Adrenal gland (tissue), 12 donors: Measurements from ENCODE around the gene LMO7. TPM values are rescaled to one million over a fixed set of nuclear protein-coding genes. Genes with fewer than 3 reads are reported as not detected.
A peak's percentile ranks its signal among the peaks of the same experiment; 100 is the strongest.
"Not testable (repeated sequence)": the region's sequence is repeated elsewhere in the genome, so short reads cannot be mapped to it uniquely, and the experiment has no call there.

Experiments used
- DNase-seq, 7 donors: peaks; one replicate each; pipeline ENCODE4 v3.0.0-alpha.2; 2019 to 2020
- H3K27ac ChIP-seq, 5 donors: fragments of 200-600 bp; sonication (generic) in 4 of 5; 1 replicate in 3 of 5; 2 replicates in 2 of 5; pipeline versions ENCODE4 v1.5.1 to v1.8.0; 2016 to 2020; ENCODE audit warnings: mild to moderate bottlenecking in 1 of 5
- H3K27me3 ChIP-seq: fragments of 200-600 bp; 2 replicates; pipeline ENCODE4 v1.8.0; 2021
- H3K36me3 ChIP-seq, 2 donors: fragments of 200-600 bp; replicated peaks in 1 of 2; 1 replicate in 1 of 2; 2 replicates in 1 of 2; pipeline versions ENCODE4 v1.5.1 to v1.8.0; 2018 to 2022
- H3K4me1 ChIP-seq, 2 donors: fragments of 200-600 bp; replicated peaks in 1 of 2; 1 replicate in 1 of 2; 2 replicates in 1 of 2; pipeline versions ENCODE4 v1.5.1 to v1.8.0; 2018 to 2021
- H3K4me3 ChIP-seq, 4 donors: fragments of 200-600 bp; sonication (generic) in 3 of 4; one replicate each; pipeline ENCODE4 v1.5.1; 2016 to 2018
- H3K9me3 ChIP-seq, 3 donors: fragments of 200-600 bp; sonication (generic) in 1 of 3; replicated peaks in 1 of 3; 1 replicate in 2 of 3; 2 replicates in 1 of 3; pipeline versions ENCODE4 v1.5.1 to v1.8.0; 2016 to 2021
- POLR2A ChIP-seq, 2 donors: fragments of 450-650 bp; IDR thresholded peaks; one replicate each; pipeline ENCODE4 v1.6.1; 2017; ENCODE audit warnings: antibody characterized with exemption in 2 of 2, mild to moderate bottlenecking in 2 of 2, moderate library complexity in 1 of 2
- WGBS, 4 donors: extraction: QIAGEN DNeasy Blood & Tissue Kit in 2 of 4; methylation state at CpG; one replicate each; pipeline versions ENCODE4 v1.1.5 to v1.1.7; 2013 to 2017; 5-methylcytosine and 5-hydroxymethylcytosine counted together
- intact Hi-C, 2 donors: fragments of 100-400 bp; cut with DNase I; formaldehyde crosslinking; loops; one replicate each; pipeline versions ENCODE4 v1.14.1 to v1.15.0; 2022 to 2023
- polyA plus RNA-seq, 3 donors: library from polyadenylated mRNA; stranded (reverse); fragments of 200-250 nt in 2 of 3; fragments of 350-450 nt in 1 of 3; fragmentation: Illumina TruSeq in 1 of 3; extraction: RNeasy Lipid Tissue Mini Kit (QIAGEN cat#74804) in 1 of 3; gene quantifications; one replicate each; pipeline ENCODE4 v1.2.3, GENCODE V29; 2013 to 2014
- total RNA-seq, 9 donors: library from RNA; depleted of rRNA in 4 of 9; stranded (reverse); fragments of >200 nt in 4 of 9; fragments of 120-200 nt in 1 of 9; fragmentation: NEBNext Ultra II Directional in 1 of 9; extraction: Animal tissue kit (Norgen Biotek cat#: 25700) in 1 of 9; gene quantifications; one replicate each; pipeline versions ENCODE4 v1.1.0 to v1.2.4, GENCODE V29; 2013 to 2023
- TF ChIP-seq, protein P1 (sequence below), 6 experiments: fragments of 450-650 bp in 4 of 6; fragments of 200-600 bp in 2 of 6; sonication (generic) in 1 of 6; IDR thresholded peaks; 1 replicate in 5 of 6; 2 replicates in 1 of 6; pipeline versions ENCODE4 v1.5.1 to v1.8.0; 2016 to 2021; ENCODE audit warnings: antibody characterized with exemption in 6 of 6, mild to moderate bottlenecking in 2 of 6, moderate library complexity in 1 of 6
- donor health status: healthy with polysubstance abuse.
- donor health status: Bipolar disorder and iron deficiency.
- donor health status: DM: yes; HTN: yes; CAD: no.
- donor health status: DM: no; HTN: no; CAD: no.
- donor health status: DM: no; HTN: no; CAD: no.
- donor health status: DM: yes; HTN: yes; CAD: no.

The LMO7 gene
- total and polyA plus RNA-seq, 12 donors: 7.4 to 39.7 (median 11.4) TPM

DNA sequence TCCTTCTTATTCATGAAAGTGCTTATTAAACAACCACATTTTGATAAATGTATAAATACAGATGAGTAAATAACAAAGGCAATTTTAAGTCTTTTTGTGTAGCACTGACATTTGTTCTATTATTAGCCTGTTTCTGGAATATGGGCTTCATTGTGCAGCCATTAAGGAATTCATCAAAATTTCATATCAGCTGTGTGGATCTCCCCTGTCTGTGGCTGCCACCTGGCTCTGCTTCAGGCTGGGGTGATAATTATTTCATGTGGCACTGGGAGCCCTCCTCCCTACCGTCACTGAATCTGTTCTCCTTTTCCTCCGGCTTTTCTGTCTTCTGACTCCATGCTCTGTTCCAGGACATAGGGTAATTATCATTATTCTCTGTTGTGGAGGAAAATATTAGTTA lies 57.1 kb downstream of the LMO7 start:
- H3K4me1 ChIP-seq: no peaks in the 10 kb centered on the region
- WGBS, 4 donors: 84 to 90% (median 88%) methylated on average over 2 of the region's 2 CpGs
- intact Hi-C loops: loop anchor here in 1 of 2 donors (10.0 kb wide), 1 partner anchor 182 kb away; no protein-coding TSS in a partner anchor
- TF ChIP-seq POLR2A (IDR thresholded peaks at IDR 0.05): no peak
- TF ChIP-seq, protein P1, sequence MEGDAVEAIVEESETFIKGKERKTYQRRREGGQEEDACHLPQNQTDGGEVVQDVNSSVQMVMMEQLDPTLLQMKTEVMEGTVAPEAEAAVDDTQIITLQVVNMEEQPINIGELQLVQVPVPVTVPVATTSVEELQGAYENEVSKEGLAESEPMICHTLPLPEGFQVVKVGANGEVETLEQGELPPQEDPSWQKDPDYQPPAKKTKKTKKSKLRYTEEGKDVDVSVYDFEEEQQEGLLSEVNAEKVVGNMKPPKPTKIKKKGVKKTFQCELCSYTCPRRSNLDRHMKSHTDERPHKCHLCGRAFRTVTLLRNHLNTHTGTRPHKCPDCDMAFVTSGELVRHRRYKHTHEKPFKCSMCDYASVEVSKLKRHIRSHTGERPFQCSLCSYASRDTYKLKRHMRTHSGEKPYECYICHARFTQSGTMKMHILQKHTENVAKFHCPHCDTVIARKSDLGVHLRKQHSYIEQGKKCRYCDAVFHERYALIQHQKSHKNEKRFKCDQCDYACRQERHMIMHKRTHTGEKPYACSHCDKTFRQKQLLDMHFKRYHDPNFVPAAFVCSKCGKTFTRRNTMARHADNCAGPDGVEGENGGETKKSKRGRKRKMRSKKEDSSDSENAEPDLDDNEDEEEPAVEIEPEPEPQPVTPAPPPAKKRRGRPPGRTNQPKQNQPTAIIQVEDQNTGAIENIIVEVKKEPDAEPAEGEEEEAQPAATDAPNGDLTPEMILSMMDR (IDR thresholded peaks at IDR 0.05): no peak
- no peaks in the 10 kb centered on the region for H3K9me3 ChIP-seq
- DNase-seq: no peak
- H3K27ac ChIP-seq: no peak overlapping the region
- no peaks in the 10 kb centered on the region for H3K27me3 ChIP-seq
- no peaks in the 10 kb centered on the region for H3K36me3 ChIP-seq
- no peak overlapping the region for H3K4me3 ChIP-seq

DNA sequence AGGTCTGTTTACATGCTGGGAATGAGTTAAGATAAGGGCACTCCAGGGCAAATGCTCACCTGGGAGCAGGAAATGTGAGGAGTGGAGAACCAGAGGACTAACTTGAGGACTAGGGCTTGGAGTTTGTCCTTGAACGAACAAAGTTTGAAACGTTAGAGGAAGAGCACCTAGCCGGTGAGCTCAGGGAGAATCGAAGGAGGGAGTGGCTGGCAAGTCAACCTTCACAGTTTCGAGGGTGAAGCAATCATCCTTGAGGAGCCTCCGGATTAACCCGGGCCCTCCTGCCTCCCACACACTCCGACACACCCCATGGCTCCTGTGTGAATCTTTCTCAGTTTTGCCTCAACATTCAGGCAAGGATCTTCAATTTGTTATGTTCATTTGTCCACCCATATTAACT lies 58.6 kb downstream of the LMO7 start:
- Histone ChIP-seq H3K27ac (no peak overlapping the region), H3K4me3 (no peak overlapping the region), H3K36me3 (no peaks in the 10 kb centered on the region), H3K9me3 (no peaks in the 10 kb centered on the region), H3K4me1 (no peaks in the 10 kb centered on the region), H3K27me3 (no peaks in the 10 kb centered on the region)
- TF ChIP-seq POLR2A (IDR thresholded peaks at IDR 0.05): no peak
- TF ChIP-seq, protein P1 (IDR thresholded peaks at IDR 0.05): no peak
- no peak for DNase-seq
- WGBS, 4 donors: 60 to 72% (median 62%) methylated on average over 8 of the region's 8 CpGs
- intact Hi-C loops: loop anchor here (5.0 to 10.0 kb wide), 2 partner anchors 168 to 180 kb away; no protein-coding TSS in a partner anchor

DNA sequence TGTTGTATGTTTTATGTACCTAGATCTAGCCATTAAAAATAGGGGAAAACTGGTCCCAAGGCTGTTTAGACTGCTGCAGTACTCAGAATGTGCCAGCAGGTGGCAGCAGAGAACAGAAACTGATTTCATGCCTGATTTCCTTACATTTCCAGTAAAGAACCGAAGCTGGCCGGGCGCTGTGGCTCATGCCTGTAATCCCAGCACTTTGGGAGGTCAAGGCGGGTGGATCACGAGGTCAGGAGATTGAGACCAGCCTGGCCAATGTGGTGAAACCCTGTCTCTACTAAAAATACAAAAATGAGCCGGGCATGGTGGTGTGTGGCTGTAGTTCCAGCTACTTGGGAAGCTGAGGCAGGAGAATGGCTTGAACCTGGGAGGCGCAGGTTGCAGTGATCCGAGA lies 59.8 kb downstream of the LMO7 start:
- not testable (repeated sequence) for H3K36me3 ChIP-seq, H3K27me3 ChIP-seq, H3K4me1 ChIP-seq, H3K27ac ChIP-seq, H3K9me3 ChIP-seq
- peak overlapping the region in 1 of 4 donors; percentile 12 for H3K4me3 ChIP-seq
- intact Hi-C loops: loop anchor here (5.0 to 10.0 kb wide), 2 partner anchors 166 to 179 kb away; no protein-coding TSS in a partner anchor
- WGBS, 4 donors: 20 to 25% (median 22%) methylated on average over 8 of the region's 8 CpGs
- peak; percentile 74 to 94 (median 83) for DNase-seq
- TF ChIP-seq, protein P1 (IDR thresholded peaks at IDR 0.05): peak; percentile 92 to 98 (median 95)

DNA sequence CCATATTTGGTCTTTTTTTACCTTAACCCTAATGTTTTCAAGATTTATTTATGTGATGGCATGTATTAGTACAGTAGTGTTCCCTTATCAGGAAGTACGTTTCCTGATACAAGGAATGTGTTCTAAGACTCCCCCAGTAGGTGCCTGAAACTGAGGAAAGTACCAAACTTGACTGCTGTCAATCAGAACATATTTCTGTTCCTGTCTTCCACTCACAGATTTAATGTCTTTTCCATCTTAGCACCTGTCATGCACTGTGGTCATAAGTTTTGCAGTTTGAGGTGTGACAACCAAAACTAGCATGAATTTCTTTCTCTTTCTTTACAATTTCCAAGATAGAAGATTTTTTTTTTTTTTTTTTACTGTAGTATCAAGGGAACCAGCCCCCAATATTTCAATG lies 62.9 kb downstream of the LMO7 start:
- H3K27ac ChIP-seq: no peak overlapping the region
- 91 to 100% (median 99%) methylated on average over 1 of the region's 1 CpG for WGBS, 4 donors
- TF ChIP-seq, protein P1 (IDR thresholded peaks at IDR 0.05): no peak
- no peak for TF ChIP-seq POLR2A (IDR thresholded peaks at IDR 0.05)
- no peak overlapping the region for H3K4me3 ChIP-seq
- H3K9me3 ChIP-seq: no peaks in the 10 kb centered on the region
- H3K4me1 ChIP-seq: no peaks in the 10 kb centered on the region
- H3K27me3 ChIP-seq: no peaks in the 10 kb centered on the region
- DNase-seq: no peak
- no peaks in the 10 kb centered on the region for H3K36me3 ChIP-seq
- intact Hi-C loops: loop anchor here (5.0 to 10.0 kb wide), 2 partner anchors 163 to 176 kb away; no protein-coding TSS in a partner anchor

DNA sequence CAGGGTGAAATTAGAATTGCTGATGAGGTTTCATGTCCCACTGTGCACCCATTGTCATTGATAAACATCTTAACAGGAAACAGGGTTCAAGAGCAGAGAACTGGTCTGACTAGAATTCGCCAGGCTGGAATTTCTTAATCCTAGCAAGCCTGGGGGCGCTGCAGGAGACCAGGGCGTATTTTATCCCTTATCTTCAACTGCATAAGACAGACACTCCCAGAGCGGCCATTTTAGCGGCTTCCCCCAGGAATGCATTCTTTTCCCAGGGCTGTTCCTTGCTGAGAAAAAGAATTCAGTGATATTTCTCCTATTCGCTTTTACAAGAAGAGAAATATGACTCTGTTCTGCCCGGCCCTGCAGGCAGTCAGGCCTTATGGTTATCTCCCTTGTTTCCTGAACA lies 63.6 kb downstream of the LMO7 start:
- H3K27me3 ChIP-seq, H3K4me1 ChIP-seq, H3K36me3 ChIP-seq, H3K9me3 ChIP-seq, H3K4me3 ChIP-seq, H3K27ac ChIP-seq, DNase-seq: not testable (repeated sequence)
- intact Hi-C loops: loop anchor here (5.0 to 10.0 kb wide), 2 partner anchors 163 to 175 kb away; no protein-coding TSS in a partner anchor
- 96 to 98% (median 97%) methylated on average over 7 of the region's 7 CpGs for WGBS, 4 donors
